ENCODE measurements around the gene UBE2N. TPM values are rescaled to one million over a fixed set of nuclear protein-coding genes. Genes with fewer than 3 reads are reported as not detected.

The UBE2N gene
- total RNA-seq, 3 donors from 2014 or later = 65.5 to 92.2 (median 81.3) TPM

DNA sequence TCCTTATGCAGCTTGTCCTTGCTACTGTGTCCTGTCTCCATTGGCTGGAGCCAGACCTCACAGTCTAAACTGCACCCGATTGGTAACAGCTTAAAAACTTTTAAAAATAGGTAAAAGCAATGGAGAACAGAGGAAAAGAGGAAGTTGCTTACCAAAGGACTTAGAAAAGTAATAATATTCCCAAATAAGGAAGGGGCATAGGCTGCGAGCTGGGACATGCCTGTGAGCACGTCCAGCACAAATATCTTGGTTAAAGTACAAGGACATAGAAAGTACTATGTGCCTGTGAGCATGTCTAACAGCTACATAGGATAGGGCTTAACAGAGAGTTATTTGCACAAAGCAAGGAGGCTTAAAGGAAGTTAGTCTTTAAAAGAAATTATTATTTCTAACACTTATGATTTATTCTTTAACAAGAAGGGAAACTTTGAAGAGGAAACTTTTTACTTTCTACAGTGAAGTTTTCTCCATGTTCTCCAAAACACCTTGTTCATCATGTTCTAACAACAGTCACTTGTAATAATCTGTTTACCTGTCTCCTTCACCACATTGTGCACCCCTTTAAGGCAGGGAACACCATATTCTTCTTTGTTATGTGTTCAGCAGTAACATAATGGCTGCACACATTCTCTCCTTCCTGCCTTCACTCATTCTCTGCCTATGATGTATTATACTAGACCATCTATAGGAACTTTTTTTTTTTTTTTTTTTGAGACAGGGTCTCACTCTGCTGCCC, 9.8 kb upstream of the UBE2N start:
- TF ChIP-seq, protein P1, sequence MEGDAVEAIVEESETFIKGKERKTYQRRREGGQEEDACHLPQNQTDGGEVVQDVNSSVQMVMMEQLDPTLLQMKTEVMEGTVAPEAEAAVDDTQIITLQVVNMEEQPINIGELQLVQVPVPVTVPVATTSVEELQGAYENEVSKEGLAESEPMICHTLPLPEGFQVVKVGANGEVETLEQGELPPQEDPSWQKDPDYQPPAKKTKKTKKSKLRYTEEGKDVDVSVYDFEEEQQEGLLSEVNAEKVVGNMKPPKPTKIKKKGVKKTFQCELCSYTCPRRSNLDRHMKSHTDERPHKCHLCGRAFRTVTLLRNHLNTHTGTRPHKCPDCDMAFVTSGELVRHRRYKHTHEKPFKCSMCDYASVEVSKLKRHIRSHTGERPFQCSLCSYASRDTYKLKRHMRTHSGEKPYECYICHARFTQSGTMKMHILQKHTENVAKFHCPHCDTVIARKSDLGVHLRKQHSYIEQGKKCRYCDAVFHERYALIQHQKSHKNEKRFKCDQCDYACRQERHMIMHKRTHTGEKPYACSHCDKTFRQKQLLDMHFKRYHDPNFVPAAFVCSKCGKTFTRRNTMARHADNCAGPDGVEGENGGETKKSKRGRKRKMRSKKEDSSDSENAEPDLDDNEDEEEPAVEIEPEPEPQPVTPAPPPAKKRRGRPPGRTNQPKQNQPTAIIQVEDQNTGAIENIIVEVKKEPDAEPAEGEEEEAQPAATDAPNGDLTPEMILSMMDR (IDR thresholded peaks at IDR 0.05) = no peak
- intact Hi-C loops (cut with DNase I, micrococcal nuclease) = no loop called here
- H3K4me3 ChIP-seq = no peak overlapping the region
- no peak for DNase-seq
- no peaks in the 10 kb centered on the region for H3K36me3 ChIP-seq (ENCODE audit: low read depth)
- ATAC-seq = no peak
- no peaks in the 10 kb centered on the region for H3K9me3 ChIP-seq
- H3K4me1 ChIP-seq (ENCODE audit: low read depth) = peaks cover 3% of the 10 kb centered on the region

DNA sequence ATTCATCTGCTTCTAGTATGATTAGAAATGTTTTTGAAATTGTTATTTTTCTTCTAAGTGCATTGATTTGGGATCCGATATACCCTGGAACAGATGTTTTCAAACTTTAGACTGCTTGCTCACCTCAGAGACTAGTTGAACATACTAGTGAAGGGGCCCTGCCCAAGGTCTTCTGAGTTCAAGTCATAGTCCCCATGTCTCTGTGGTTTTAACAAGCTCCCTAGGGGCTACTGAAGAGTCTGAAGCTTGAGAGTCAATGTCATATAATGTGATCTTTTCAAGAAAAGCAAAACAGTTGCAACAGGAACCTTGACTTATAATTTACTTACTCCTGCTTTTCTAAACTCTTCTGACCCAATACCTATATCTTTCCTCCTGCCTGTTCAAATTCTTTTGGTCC, 7.5 kb upstream of the UBE2N start:
- DNase-seq (no peak), ATAC-seq (no peak)
- Histone ChIP-seq H3K9me3 (no peaks in the 10 kb centered on the region), H3K4me3 (no peak overlapping the region), H3K4me1 (ENCODE audit: low read depth) (peaks cover 3% of the 10 kb centered on the region), H3K36me3 (ENCODE audit: low read depth) (no peaks in the 10 kb centered on the region)
- intact Hi-C loops (cut with DNase I, micrococcal nuclease) = no loop called here
- TF ChIP-seq, protein P1 (IDR thresholded peaks at IDR 0.05) = no peak

DNA sequence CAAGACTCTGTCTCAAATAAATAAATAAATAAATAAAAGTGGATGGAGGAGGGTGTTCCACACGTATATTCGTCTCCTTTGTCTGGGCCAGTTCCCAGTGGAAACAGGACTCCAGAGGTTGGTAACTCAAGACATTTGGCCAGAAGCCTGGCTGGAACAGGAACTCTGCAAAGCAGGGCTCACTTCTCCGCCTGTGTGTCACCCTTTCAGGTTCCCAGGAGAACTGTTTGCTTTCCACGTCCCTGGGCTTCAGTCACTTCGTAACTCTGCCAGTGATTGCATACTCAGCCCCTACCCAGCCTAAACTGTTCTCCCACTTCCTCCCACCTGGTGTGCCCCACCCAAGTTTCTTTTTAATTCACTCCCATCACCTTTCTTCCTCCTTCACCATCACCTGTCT, 7.0 kb upstream of the UBE2N start:
- intact Hi-C loops (cut with DNase I, micrococcal nuclease) = no loop called here
- TF ChIP-seq, protein P1 (IDR thresholded peaks at IDR 0.05) = no peak
- H3K4me1 ChIP-seq (ENCODE audit: low read depth) = peaks cover 3% of the 10 kb centered on the region
- DNase-seq (no peak), ATAC-seq (peak; percentile 87)
- no peaks in the 10 kb centered on the region for H3K9me3 ChIP-seq
- H3K4me3 ChIP-seq = no peak overlapping the region
- no peaks in the 10 kb centered on the region for H3K36me3 ChIP-seq (ENCODE audit: low read depth)

DNA sequence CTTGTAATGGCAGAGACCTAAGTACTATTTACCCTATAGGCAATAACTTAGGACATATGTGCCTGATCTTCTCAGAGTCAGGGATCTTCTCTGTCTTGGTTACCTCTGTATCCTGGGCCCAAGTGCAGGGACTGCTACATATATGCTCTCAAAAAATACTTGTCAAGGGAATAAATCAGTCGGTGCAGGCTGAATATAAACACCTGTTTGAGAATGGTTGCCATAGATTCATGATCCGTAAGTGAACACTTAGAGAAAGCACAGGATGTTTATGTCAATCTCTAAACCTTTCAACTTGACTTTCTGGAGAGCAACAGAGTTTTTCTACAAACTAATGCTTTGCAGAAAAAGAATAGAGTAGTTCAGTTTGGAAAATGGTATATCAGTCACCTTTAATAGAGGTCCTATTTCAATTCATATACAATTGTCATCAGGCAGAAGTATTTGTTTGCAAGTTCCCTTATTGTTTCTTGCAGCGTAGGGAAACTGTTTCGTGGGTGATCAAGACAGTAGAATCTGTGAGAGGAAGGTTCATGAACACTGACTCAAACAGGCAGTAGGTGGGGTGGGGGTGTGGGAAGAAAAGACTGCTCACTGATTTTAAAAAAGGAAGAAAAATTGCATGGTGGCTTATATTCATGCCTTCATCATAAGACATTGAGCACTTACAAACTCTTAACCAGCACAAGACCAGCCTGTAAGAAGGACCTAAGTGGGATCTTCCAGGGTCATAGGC, 6.0 kb upstream of the UBE2N start:
- TF ChIP-seq, protein P1 (IDR thresholded peaks at IDR 0.05) = no peak
- Histone ChIP-seq H3K9me3 (no peaks in the 10 kb centered on the region), H3K4me3 (no peak overlapping the region), H3K36me3 (ENCODE audit: low read depth) (no peaks in the 10 kb centered on the region), H3K4me1 (ENCODE audit: low read depth) (peaks cover 5% of the 10 kb centered on the region)
- ATAC-seq = no peak
- no peak for DNase-seq
- intact Hi-C loops (cut with DNase I, micrococcal nuclease) = no loop called here

DNA sequence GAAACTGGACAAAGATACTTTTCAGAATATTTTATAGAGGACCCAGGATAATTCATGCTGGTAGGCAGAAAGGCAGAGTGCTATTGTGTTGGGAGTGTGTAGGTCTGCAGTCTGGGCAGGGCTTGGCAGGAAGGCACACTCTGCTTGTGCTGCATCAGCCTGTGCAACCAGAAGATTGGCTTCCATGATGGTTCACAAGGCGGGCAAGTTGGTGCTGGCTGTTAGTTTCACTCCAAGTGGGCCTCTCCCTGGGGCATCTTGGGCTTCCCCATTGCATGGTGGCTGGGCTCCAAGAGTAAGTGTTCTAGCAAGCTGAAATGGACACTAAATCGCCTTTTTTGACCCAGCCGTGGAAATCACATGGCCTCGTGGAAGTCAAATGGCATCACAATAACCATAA, 1.8 kb upstream of the UBE2N start:
- TF ChIP-seq, protein P1 (IDR thresholded peaks at IDR 0.05) = no peak
- Histone ChIP-seq H3K4me3 (no peak overlapping the region), H3K4me1 (ENCODE audit: low read depth) (peaks cover 19% of the 10 kb centered on the region), H3K9me3 (no peaks in the 10 kb centered on the region), H3K36me3 (ENCODE audit: low read depth) (no peaks in the 10 kb centered on the region)
- intact Hi-C loops (cut with DNase I, micrococcal nuclease) = no loop called here
- ATAC-seq (no peak), DNase-seq (no peak)
